H1 (cell line): ENCODE results near the gene LYPD6B. TPM values are rescaled to one million over a fixed set of nuclear protein-coding genes. Genes with fewer than 3 reads are reported as not detected.

ENCODE experiments used
- CTCF ChIA-PET: fragments of 300-600 bp; sonication (Branson Sonifier 250); formaldehyde crosslinking; loops from one replicate; lab custom pipeline; 2021; ENCODE audit not compliant: partially characterized antibody; lab: Charles Lee
- POLR2A ChIA-PET: fragments of 300-600 bp; sonication (Branson Sonifier 250); formaldehyde crosslinking; loops from one replicate; lab custom pipeline; 2021; ENCODE audit warnings: inconsistent platforms; ENCODE audit not compliant: partially characterized antibody; lab: Charles Lee
- DNase-seq, 2 experiments: peaks; one replicate each; pipeline versions ENCODE4 v3.0.0 to v3.0.0-alpha.2; 2010 to 2022; ENCODE audit warnings: low spot score in 2 of 2, low read depth in 1 of 2, mixed read lengths in 1 of 2
- FAIRE-seq: peaks from 2 replicates; lab custom pipeline; 2011; peaks lifted over from hg19 to GRCh38; lab: Jason Lieb, UNC
- H2AFZ ChIP-seq: 2 replicates; pipeline ENCODE4 v1.8.1; 2012; ENCODE audit warnings: low read length, inconsistent platforms
- H2AK5ac ChIP-seq: 2 replicates; pipeline ENCODE4 v1.6.1; 2013; ENCODE audit warnings: low read depth, low read length
- H2BK120ac ChIP-seq: replicated peaks from 2 replicates; pipeline ENCODE3; 2013; ENCODE audit warnings: low read depth, low read length, inconsistent platforms
- H2BK12ac ChIP-seq: 2 replicates; pipeline ENCODE4 v1.6.1; 2013; ENCODE audit warnings: low read depth, low read length
- H2BK15ac ChIP-seq: 2 replicates; pipeline ENCODE4 v1.6.1; 2013; ENCODE audit warnings: low read length
- H2BK20ac ChIP-seq: 2 replicates; pipeline ENCODE4 v1.6.1; 2013; ENCODE audit warnings: low read length
- H2BK5ac ChIP-seq: 2 replicates; pipeline ENCODE4 v1.6.1; 2013; ENCODE audit warnings: low read depth, low read length
- H3K14ac ChIP-seq: 2 replicates; pipeline ENCODE4 v1.6.1; 2013; ENCODE audit warnings: inconsistent platforms; ENCODE audit not compliant: insufficient read length
- H3K18ac ChIP-seq: 2 replicates; pipeline ENCODE4 v1.6.1; 2013; ENCODE audit warnings: low read length; ENCODE audit errors: extremely low read depth
- H3K23ac ChIP-seq: 2 replicates; pipeline ENCODE4 v1.6.1; 2013; ENCODE audit warnings: inconsistent platforms; ENCODE audit not compliant: insufficient read length
- H3K23me2 ChIP-seq: 2 replicates; pipeline ENCODE4 v1.6.1; 2013; ENCODE audit warnings: low read depth, low read length
- H3K27ac ChIP-seq: 2 replicates; pipeline ENCODE4 v1.6.1; 2011; ENCODE audit warnings: low read depth, low read length, inconsistent platforms
- H3K27me3 ChIP-seq, 4 experiments: replicated peaks in 1 of 4; 1 replicate in 1 of 4; 2 replicates in 3 of 4; pipeline versions ENCODE4 v1.6.1 to v1.8.1; 2011 to 2013; ENCODE audit warnings: low read length in 3 of 4, mild to moderate bottlenecking in 3 of 4, inconsistent platforms in 2 of 4, mixed read lengths in 2 of 4, moderate library complexity in 1 of 4; ENCODE audit not compliant: control insufficient read depth in 3 of 4, insufficient read depth in 3 of 4; ENCODE audit errors: extremely low read depth in 1 of 4
- H3K36me3 ChIP-seq, 4 experiments: 2 replicates each; pipeline versions ENCODE4 v1.6.1 to v1.8.1; 2011 to 2013; ENCODE audit warnings: mild to moderate bottlenecking in 4 of 4, low read length in 3 of 4, moderate library complexity in 2 of 4, control low read depth in 1 of 4, inconsistent platforms in 1 of 4; ENCODE audit not compliant: insufficient read depth in 4 of 4, control insufficient read depth in 2 of 4
- H3K4ac ChIP-seq: replicated peaks from 2 replicates; pipeline ENCODE3; 2013; ENCODE audit warnings: low read length, low read depth, mixed read lengths, inconsistent platforms; ENCODE audit not compliant: insufficient read length
- H3K4me1 ChIP-seq, 4 experiments: replicated peaks in 1 of 4; 1 replicate in 1 of 4; 2 replicates in 3 of 4; pipeline versions ENCODE4 v1.6.1 to v1.8.1; 2011 to 2013; ENCODE audit warnings: low read length in 3 of 4, inconsistent platforms in 2 of 4, mixed read lengths in 1 of 4; ENCODE audit not compliant: insufficient read depth in 4 of 4, control insufficient read depth in 3 of 4
- H3K4me2 ChIP-seq, 2 experiments: 2 replicates each; pipeline versions ENCODE4 v1.6.1 to v1.8.1; 2011 to 2013; ENCODE audit warnings: low read depth in 2 of 2, low read length in 2 of 2, control low read depth in 1 of 2, inconsistent platforms in 1 of 2, mild to moderate bottlenecking in 1 of 2; ENCODE audit not compliant: insufficient read depth in 1 of 2
- H3K4me3 ChIP-seq, 4 experiments: fragments of 200-600, 300-600 bp in 1 of 4; sonication (generic), shearing (Covaris generic), sonication (Bioruptor Twin) in 1 of 4; 2 replicates each; pipeline versions ENCODE4 v1.5.1 to v1.8.1; 2011 to 2016; ENCODE audit warnings: low read length in 4 of 4, low read depth in 3 of 4, control low read depth in 2 of 4, inconsistent platforms in 2 of 4, mild to moderate bottlenecking in 2 of 4, mixed read lengths in 1 of 4, moderate library complexity in 1 of 4; ENCODE audit not compliant: insufficient read depth in 2 of 4; ENCODE audit errors: extremely low read depth in 1 of 4
- H3K56ac ChIP-seq: replicated peaks from 2 replicates; pipeline ENCODE3; 2013; ENCODE audit warnings: low read depth, mild to moderate bottlenecking, mixed read lengths, low read length, inconsistent platforms; ENCODE audit not compliant: insufficient read length
- H3K79me1 ChIP-seq: 2 replicates; pipeline ENCODE4 v1.6.1; 2013; ENCODE audit warnings: low read depth, low read length, control low read depth
- H3K79me2 ChIP-seq, 2 experiments: 2 replicates each; pipeline versions ENCODE4 v1.6.1 to v1.8.1; 2012 to 2013; ENCODE audit warnings: low read length in 2 of 2, mild to moderate bottlenecking in 2 of 2, inconsistent platforms in 1 of 2; ENCODE audit not compliant: insufficient read depth in 2 of 2, control insufficient read depth in 1 of 2
- H3K9ac ChIP-seq, 4 experiments: replicated peaks in 1 of 4; 1 replicate in 1 of 4; 2 replicates in 3 of 4; pipeline versions ENCODE4 v1.6.1 to v1.8.1; 2011 to 2013; ENCODE audit warnings: low read depth in 3 of 4, low read length in 3 of 4, control low read depth in 2 of 4, mild to moderate bottlenecking in 2 of 4, moderate library complexity in 2 of 4, inconsistent platforms in 1 of 4; ENCODE audit errors: extremely low read depth in 1 of 4
- H3K9me3 ChIP-seq, 2 experiments: 2 replicates each; pipeline versions ENCODE4 v1.6.1 to v1.8.1; 2012 to 2013; ENCODE audit warnings: mild to moderate bottlenecking in 2 of 2, moderate library complexity in 2 of 2, control low read depth in 1 of 2, inconsistent platforms in 1 of 2, low read depth in 1 of 2, low read length in 1 of 2, mixed read lengths in 1 of 2; ENCODE audit not compliant: insufficient read depth in 2 of 2
- H4K20me1 ChIP-seq, 2 experiments: replicated peaks in 1 of 2; 2 replicates each; pipeline versions ENCODE3 to v1.8.1; 2011 to 2013; ENCODE audit warnings: inconsistent platforms in 2 of 2, low read length in 2 of 2, mild to moderate bottlenecking in 1 of 2; ENCODE audit not compliant: insufficient read depth in 2 of 2, control insufficient read depth in 1 of 2
- H4K5ac ChIP-seq: 2 replicates; pipeline ENCODE4 v1.6.1; 2013; ENCODE audit warnings: low read length, low read depth, mixed read lengths, inconsistent platforms; ENCODE audit not compliant: insufficient read length
- H4K8ac ChIP-seq: 2 replicates; pipeline ENCODE4 v1.8.0; 2013; ENCODE audit warnings: mild to moderate bottlenecking, moderate library complexity, low read length, inconsistent platforms; ENCODE audit not compliant: insufficient read depth; ENCODE audit errors: extremely low read depth
- H4K91ac ChIP-seq: replicated peaks from 2 replicates; pipeline ENCODE3; 2013; ENCODE audit warnings: low read length, mixed read lengths, inconsistent platforms; ENCODE audit not compliant: insufficient read length
- ATF3 ChIP-seq: IDR thresholded peaks from 2 replicates; pipeline ENCODE4 v1.6.1; 2011; ENCODE audit warnings: low read depth, mild to moderate bottlenecking, low read length; ENCODE audit not compliant: insufficient read depth
- BACH1 ChIP-seq: IDR thresholded peaks from 2 replicates; pipeline ENCODE4 v1.6.1; 2012; ENCODE audit warnings: low read length, improper control_type of control experiment
- BCL11A ChIP-seq, 2 experiments: IDR thresholded peaks; one replicate each; pipeline ENCODE4 v1.6.1; 2011; ENCODE audit warnings: low read depth in 2 of 2, low read length in 2 of 2, mild to moderate bottlenecking in 2 of 2
- CBX8 ChIP-seq: fragments of 300-800, 300-1000 bp; sonication (generic); IDR thresholded peaks from 2 replicates; pipeline ENCODE4 v1.7.1; 2016; ENCODE audit warnings: low read depth, low read length, borderline replicate concordance
- CTCF ChIP-seq, 3 experiments: IDR thresholded peaks; 1 replicate in 2 of 3; 2 replicates in 1 of 3; pipeline versions ENCODE4 v1.5.1 to v1.6.1; 2011; ENCODE audit warnings: low read length in 3 of 3, mild to moderate bottlenecking in 3 of 3, inconsistent platforms in 2 of 3, low read depth in 1 of 3, moderate library complexity in 1 of 3; ENCODE audit not compliant: insufficient read depth in 1 of 3; ENCODE audit errors: control extremely low read depth in 1 of 3
- HDAC6 ChIP-seq: IDR thresholded peaks from one replicate; pipeline ENCODE4 v1.7.1; 2012; ENCODE audit warnings: low read depth, mild to moderate bottlenecking, inconsistent platforms, low read length, moderate library complexity
- NRF1 ChIP-seq: IDR thresholded peaks from 2 replicates; pipeline ENCODE4 v1.6.1; 2011; ENCODE audit warnings: mild to moderate bottlenecking, low read depth, low read length, improper control_type of control experiment
- POU5F1 ChIP-seq: IDR thresholded peaks from 2 replicates; pipeline ENCODE4 v1.6.1; 2011; ENCODE audit warnings: low read depth, mild to moderate bottlenecking, low read length, moderate library complexity
- RNF2 ChIP-seq: fragments of 200-900, 300-1000 bp; sonication (generic); IDR thresholded peaks from 2 replicates; pipeline ENCODE4 v1.7.1; 2016; ENCODE audit warnings: borderline replicate concordance, low read depth, mild to moderate bottlenecking, antibody characterized with exemption, low read length; ENCODE audit not compliant: poor library complexity, severe bottlenecking; ENCODE audit errors: missing control alignments
- SP2 ChIP-seq: IDR thresholded peaks from 2 replicates; pipeline ENCODE4 v1.6.1; 2012; ENCODE audit warnings: mild to moderate bottlenecking, low read length, inconsistent platforms
- TBP ChIP-seq: IDR thresholded peaks from 2 replicates; pipeline ENCODE4 v1.6.1; 2011; ENCODE audit warnings: low read depth, low read length, improper control_type of control experiment
- polyA plus RNA-seq, 7 experiments: library from polyadenylated mRNA; depleted of rRNA in 3 of 7; stranded (reverse) in 5 of 7; unstranded in 2 of 7; fragments of >200 nt in 5 of 7; fragments of 200-250 nt in 2 of 7; gene quantifications; 1 replicate in 5 of 7; 2 replicates in 1 of 7; 4 replicates in 1 of 7; pipeline versions ENCODE4 v1.2.1 to v1.2.3, GENCODE V29; 2011 to 2013; ENCODE audit warnings: missing spikeins in 2 of 7, mixed read lengths in 2 of 7
- total RNA-seq: library from RNA; stranded (reverse); fragmentation: NEBNext Ultra II Directional; extraction: Animal tissue kit (Norgen Biotek cat#: 25700); gene quantifications from 2 replicates; pipeline ENCODE4 v1.2.1, GENCODE V29; 2021

Gene LYPD6B
- total and polyA plus RNA-seq, 2 of the 8 experiments (the other 6 are each of a cell fraction or from before 2014, with no cell fraction given), result 2.2 to 3.5 TPM

GRCh38 chr2:149164827-149165226 lies 126.3 kb downstream of the LYPD6B start:
- Histone ChIP-seq H2BK5ac (no peak overlapping the region), H2BK20ac (no peak overlapping the region), H3K56ac (no peak overlapping the region), H3K36me3 (no peaks in the 10 kb centered on the region), H3K79me2 (no peaks in the 10 kb centered on the region), H2BK120ac (no peak overlapping the region), H3K4me3 (no peak overlapping the region), H3K4me1 (peaks cover 0 to 13% (median 1%) of the 10 kb centered on the region in 4 experiments; a peak in 2 of 7 replicates), H3K9ac (no peak overlapping the region), H2BK15ac (no peak overlapping the region), H4K5ac (no peak overlapping the region), H3K4ac (no peak overlapping the region), H3K18ac (no peak overlapping the region), H3K79me1 (no peaks in the 10 kb centered on the region), H4K20me1 (no peaks in the 10 kb centered on the region), H3K14ac (no peak overlapping the region), H4K91ac (no peak overlapping the region), H2AFZ (no peak overlapping the region), H3K27me3 (no peaks in the 10 kb centered on the region), H3K4me2 (no peak overlapping the region), H3K9me3 (no peaks in the 10 kb centered on the region), H2AK5ac (no peak overlapping the region), H3K23ac (no peak overlapping the region), H3K23me2 (no peaks in the 10 kb centered on the region), H4K8ac (no peak overlapping the region), H2BK12ac (no peak overlapping the region), H3K27ac (no peak overlapping the region)
- POLR2A ChIA-PET, result no interaction called here
- DNase-seq, result no peak
- CTCF ChIA-PET, result interaction anchor here (1.1 to 1.9 kb wide), 3 partner anchors 13 to 147 kb away, joined by 3 to 4 read pairs (median 4); no protein-coding TSS in a partner anchor
- FAIRE-seq, result no peak
- no peak for TF ChIP-seq RNF2
- no peak for TF ChIP-seq ATF3
- TF ChIP-seq HDAC6, result no peak
- no peak for TF ChIP-seq BCL11A (IDR thresholded peaks at IDR 0.05; ENCODE audit: low read depth in 2 of 2, low read length in 2 of 2)
- no peak for TF ChIP-seq NRF1
- TF ChIP-seq BACH1, result no peak
- no peak for TF ChIP-seq POU5F1
- no peak for TF ChIP-seq TBP
- TF ChIP-seq SP2, result no peak
- no peak for TF ChIP-seq CBX8
- TF ChIP-seq CTCF (IDR thresholded peaks at IDR 0.05; ENCODE audit: control extremely low read depth in 1 of 3, insufficient read depth in 1 of 3, low read depth in 1 of 3, low read length in 3 of 3), result no peak
